ENCODE measurements around the gene THAP12. TPM values are rescaled to one million over a fixed set of nuclear protein-coding genes. Genes with fewer than 3 reads are reported as not detected.

Gene THAP12
- total and polyA plus RNA-seq, 2 of the 13 experiments (the other 11 are each of a cell fraction or from before 2014, with no cell fraction given): 18.8 to 51.3 TPM

GRCh38 chr11:76380159-76380976, 564 bp downstream of the THAP12 start (continued):
- TF ChIP-seq, protein P1, sequence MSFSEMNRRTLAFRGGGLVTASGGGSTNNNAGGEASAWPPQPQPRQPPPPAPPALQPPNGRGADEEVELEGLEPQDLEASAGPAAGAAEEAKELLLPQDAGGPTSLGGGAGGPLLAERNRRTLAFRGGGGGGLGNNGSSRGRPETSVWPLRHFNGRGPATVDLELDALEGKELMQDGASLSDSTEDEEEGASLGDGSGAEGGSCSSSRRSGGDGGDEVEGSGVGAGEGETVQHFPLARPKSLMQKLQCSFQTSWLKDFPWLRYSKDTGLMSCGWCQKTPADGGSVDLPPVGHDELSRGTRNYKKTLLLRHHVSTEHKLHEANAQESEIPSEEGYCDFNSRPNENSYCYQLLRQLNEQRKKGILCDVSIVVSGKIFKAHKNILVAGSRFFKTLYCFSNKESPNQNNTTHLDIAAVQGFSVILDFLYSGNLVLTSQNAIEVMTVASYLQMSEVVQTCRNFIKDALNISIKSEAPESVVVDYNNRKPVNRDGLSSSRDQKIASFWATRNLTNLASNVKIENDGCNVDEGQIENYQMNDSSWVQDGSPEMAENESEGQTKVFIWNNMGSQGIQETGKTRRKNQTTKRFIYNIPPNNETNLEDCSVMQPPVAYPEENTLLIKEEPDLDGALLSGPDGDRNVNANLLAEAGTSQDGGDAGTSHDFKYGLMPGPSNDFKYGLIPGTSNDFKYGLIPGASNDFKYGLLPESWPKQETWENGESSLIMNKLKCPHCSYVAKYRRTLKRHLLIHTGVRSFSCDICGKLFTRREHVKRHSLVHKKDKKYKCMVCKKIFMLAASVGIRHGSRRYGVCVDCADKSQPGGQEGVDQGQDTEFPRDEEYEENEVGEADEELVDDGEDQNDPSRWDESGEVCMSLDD (CRISPR knock-in tag; IDR thresholded peaks at IDR 0.05; ENCODE audit: borderline replicate concordance): peak; percentile 63; the same call in 1 of the 2 replicates
- TF ChIP-seq ATF4 (CRISPR knock-in tag; IDR thresholded peaks at IDR 0.05) (no peak), TRIM24 (CRISPR knock-in tag; IDR thresholded peaks at IDR 0.05) (no peak), ZSCAN20 (CRISPR knock-in tag; IDR thresholded peaks at IDR 0.05; ENCODE audit: borderline replicate concordance) (no peak), ERF (CRISPR knock-in tag; IDR thresholded peaks at IDR 0.05) (peak; percentile 4; the same call in 1 of the 2 replicates), ZNF543 (CRISPR knock-in tag; IDR thresholded peaks at IDR 0.05) (peak; percentile 39; the same call in 1 of the 2 replicates), NR2F1 (CRISPR knock-in tag; IDR thresholded peaks at IDR 0.05) (no peak), ZNF142 (CRISPR knock-in tag; IDR thresholded peaks at IDR 0.05) (peak; percentile 65; the same call in 1 of the 2 replicates), ZNF317 (CRISPR knock-in tag; IDR thresholded peaks at IDR 0.05) (no peak), ZNF484 (CRISPR knock-in tag; IDR thresholded peaks at IDR 0.05; ENCODE audit: borderline replicate concordance, low read depth) (0 out of 2 replicates have a peak, but pooled peaks have one; percentile 41), SCMH1 (CRISPR knock-in tag; IDR thresholded peaks at IDR 0.05; ENCODE audit: borderline replicate concordance) (no peak), SRY (CRISPR knock-in tag; IDR thresholded peaks at IDR 0.05) (peak; percentile 21; the same call in 1 of the 2 replicates), GLMP (CRISPR knock-in tag; IDR thresholded peaks at IDR 0.05; ENCODE audit: borderline replicate concordance) (no peak), MAX (IDR thresholded peaks at IDR 0.05) (peak; percentile 17)
- TF ChIP-seq, protein P2, sequence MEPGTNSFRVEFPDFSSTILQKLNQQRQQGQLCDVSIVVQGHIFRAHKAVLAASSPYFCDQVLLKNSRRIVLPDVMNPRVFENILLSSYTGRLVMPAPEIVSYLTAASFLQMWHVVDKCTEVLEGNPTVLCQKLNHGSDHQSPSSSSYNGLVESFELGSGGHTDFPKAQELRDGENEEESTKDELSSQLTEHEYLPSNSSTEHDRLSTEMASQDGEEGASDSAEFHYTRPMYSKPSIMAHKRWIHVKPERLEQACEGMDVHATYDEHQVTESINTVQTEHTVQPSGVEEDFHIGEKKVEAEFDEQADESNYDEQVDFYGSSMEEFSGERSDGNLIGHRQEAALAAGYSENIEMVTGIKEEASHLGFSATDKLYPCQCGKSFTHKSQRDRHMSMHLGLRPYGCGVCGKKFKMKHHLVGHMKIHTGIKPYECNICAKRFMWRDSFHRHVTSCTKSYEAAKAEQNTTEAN (CRISPR knock-in tag; conservative IDR thresholded peaks at IDR 0.05): 0 out of 2 replicates have a peak, but pooled peaks have one; percentile 22

All from HepG2 (cell line).